HEK293 (cell line): ENCODE measurements around the gene SIGLEC1.

Experiments
- CTCF ChIA-PET: fragments of 350-600 bp; formaldehyde crosslinking; extraction: SDS; loops from one replicate; lab custom pipeline; 2021; ENCODE audit warnings: antibody characterized with exemption; lab: Yijun Ruan, JAX
- POLR2A ChIA-PET: fragments of 300-600 bp; formaldehyde crosslinking; extraction: SDS; loops from one replicate; lab custom pipeline; 2020; ENCODE audit warnings: antibody characterized with exemption, inconsistent platforms; lab: Yijun Ruan, JAX
- H3K27ac ChIP-seq: fragments of 200-500 bp; sonication (Bioruptor generic); 2 replicates; pipeline ENCODE4 v1.5.1; 2014; ENCODE audit warnings: low read depth, low read length, control low read depth, inconsistent platforms; ENCODE audit errors: extremely low read depth
- H3K36me3 ChIP-seq, 2 experiments: fragments of 200-500 bp in 1 of 2; sonication (Bioruptor generic) in 1 of 2; 1 replicate in 1 of 2; 2 replicates in 1 of 2; pipeline ENCODE4 v1.5.1; 2014 to 2017; ENCODE audit warnings: inconsistent platforms in 2 of 2, low read length in 2 of 2; ENCODE audit not compliant: control insufficient read depth in 2 of 2, insufficient read depth in 1 of 2
- H3K4me1 ChIP-seq: fragments of 200-500 bp; sonication (Bioruptor generic); 2 replicates; pipeline ENCODE4 v1.5.1; 2014; ENCODE audit warnings: mild to moderate bottlenecking, low read length, inconsistent platforms; ENCODE audit not compliant: control insufficient read depth, insufficient read depth
- H3K4me3 ChIP-seq: 2 replicates; pipeline ENCODE4 v1.5.1; 2011; ENCODE audit warnings: low read depth, mild to moderate bottlenecking, control low read depth, low read length, moderate library complexity
- H3K9me3 ChIP-seq: fragments of 200-500 bp; sonication (Bioruptor generic); 2 replicates; pipeline ENCODE4 v1.5.1; 2014; ENCODE audit warnings: low read depth, low read length, inconsistent platforms; ENCODE audit not compliant: control insufficient read depth, insufficient read depth
- AEBP2 ChIP-seq: fragments of 450-650 bp; formaldehyde crosslinking; IDR thresholded peaks from 2 replicates; pipeline ENCODE4 v1.5.1; 2016; ENCODE audit warnings: missing biosample characterization, missing genetic modification characterization, borderline replicate concordance
- CTCF ChIP-seq: fragments of 450-650 bp; formaldehyde crosslinking; IDR thresholded peaks from 2 replicates; pipeline ENCODE4 v1.5.1; 2016; ENCODE audit warnings: missing biosample characterization, missing genetic modification characterization
- WT1 ChIP-seq: fragments of 450-650 bp; formaldehyde crosslinking; IDR thresholded peaks from 2 replicates; pipeline ENCODE4 v1.5.1; 2016; ENCODE audit warnings: missing biosample characterization, missing genetic modification characterization
- ZNF169 ChIP-seq: fragments of 450-650 bp; formaldehyde crosslinking; IDR thresholded peaks from 2 replicates; pipeline ENCODE4 v1.5.1; 2016; ENCODE audit warnings: missing biosample characterization, missing genetic modification characterization
- ZNF2 ChIP-seq: fragments of 450-650 bp; formaldehyde crosslinking; IDR thresholded peaks from 2 replicates; pipeline ENCODE4 v1.5.1; 2016; ENCODE audit warnings: missing biosample characterization, missing genetic modification characterization
- ZNF280D ChIP-seq: fragments of 450-650 bp; formaldehyde crosslinking; IDR thresholded peaks from 2 replicates; pipeline ENCODE4 v1.5.1; 2016; ENCODE audit warnings: missing biosample characterization, missing genetic modification characterization
- ZNF37A ChIP-seq: fragments of 450-650 bp; IDR thresholded peaks from 2 replicates; pipeline ENCODE4 v1.5.1; 2018; ENCODE audit warnings: missing biosample characterization, missing genetic modification characterization
- ZNF391 ChIP-seq: fragments of 450-650 bp; formaldehyde crosslinking; IDR thresholded peaks from 2 replicates; pipeline ENCODE4 v1.5.1; 2016; ENCODE audit warnings: low read depth, missing biosample characterization, missing genetic modification characterization, borderline replicate concordance
- ZNF449 ChIP-seq: fragments of 450-650 bp; formaldehyde crosslinking; IDR thresholded peaks from 2 replicates; pipeline ENCODE4 v1.5.1; 2017; ENCODE audit warnings: missing biosample characterization, mild to moderate bottlenecking, missing genetic modification characterization, moderate library complexity
- ZNF501 ChIP-seq: fragments of 450-650 bp; formaldehyde crosslinking; IDR thresholded peaks from 2 replicates; pipeline ENCODE4 v1.5.1; 2016; ENCODE audit warnings: missing biosample characterization, missing genetic modification characterization
- ZNF645 ChIP-seq: fragments of 450-650 bp; formaldehyde crosslinking; IDR thresholded peaks from 2 replicates; pipeline ENCODE4; 2016; ENCODE audit warnings: missing biosample characterization, missing genetic modification characterization
- ZNF701 ChIP-seq: fragments of 450-650 bp; formaldehyde crosslinking; IDR thresholded peaks from 2 replicates; pipeline ENCODE4 v1.5.1; 2016; ENCODE audit warnings: missing biosample characterization, missing genetic modification characterization
- ZNF837 ChIP-seq: fragments of 450-650 bp; formaldehyde crosslinking; IDR thresholded peaks from 2 replicates; pipeline ENCODE4 v1.5.1; 2016; ENCODE audit warnings: missing biosample characterization, missing genetic modification characterization

SIGLEC1 gene

GRCh38 chr20:3755814-3756480 lies 43.5 kb upstream of the SIGLEC1 start:
- Histone ChIP-seq H3K4me3 (no peak overlapping the region), H3K36me3 (peaks cover 0 to 61% of the 10 kb centered on the region in 2 experiments; a peak in 2 of 3 replicates)
- no peak for TF ChIP-seq ZNF501 (tag by site-specific recombination)
- no peak for TF ChIP-seq ZNF645 (tag by site-specific recombination)
- no peak for TF ChIP-seq ZNF449 (tag by site-specific recombination)
- TF ChIP-seq ZNF2 (tag by site-specific recombination) = no peak
- TF ChIP-seq ZNF280D (tag by site-specific recombination) = no peak
- no peak for TF ChIP-seq ZNF837 (tag by site-specific recombination)
- no peak for TF ChIP-seq ZNF701
- TF ChIP-seq ZNF169 (tag by site-specific recombination) = no peak
- no peak for TF ChIP-seq AEBP2
- TF ChIP-seq, all 188 proteins: peak for 0
- Histone ChIP-seq H3K27ac (no peak overlapping the region), H3K4me1 (peaks cover 4% of the 10 kb centered on the region; the same call in 1 of the 2 replicates), H3K9me3 (no peaks in the 10 kb centered on the region)
- CTCF ChIA-PET = interaction anchor here (0.6 to 9.8 kb wide), 8 partner anchors 9 to 316 kb away, joined by 3 to 133 read pairs (median 10); partner anchors contain the start of genes ADISSP, AP5S1 and SPEF1
- POLR2A ChIA-PET = interaction anchor here (1.0 to 1.7 kb wide), 2 partner anchors 12 kb away, joined by 3 to 9 read pairs; partner anchors contain the start of gene ADISSP

- no peak overlapping the region for H3K4me3 ChIP-seq
- H3K36me3 ChIP-seq = peaks cover 0 to 62% of the 10 kb centered on the region in 2 experiments; a peak in 2 of 3 replicates
- H3K27ac ChIP-seq = no peak overlapping the region
- ChIA-PET CTCF (interaction anchor here (0.6 to 9.8 kb wide), 6 partner anchors 10 to 317 kb away, joined by 3 to 133 read pairs (median 10); partner anchors contain the start of genes ADISSP, AP5S1 and SPEF1), POLR2A (interaction anchor here (0.9 to 1.0 kb wide), 4 partner anchors 11 to 26 kb away, joined by 3 to 4 read pairs (median 3); partner anchors contain the start of genes ADISSP and SPEF1)
- TF ChIP-seq ZNF37A (no peak), CTCF (tag by site-specific recombination) (no peak), WT1 (tag by site-specific recombination) (no peak), ZNF391 (tag by site-specific recombination) (no peak)
- H3K4me1 ChIP-seq = peaks cover 4% of the 10 kb centered on the region; the same call in 1 of the 2 replicates
- H3K9me3 ChIP-seq = no peaks in the 10 kb centered on the region
Measured at GRCh38 chr20:3755269-3755668, 42.9 kb upstream of the SIGLEC1 start.
